Sigmoid colon (tissue), 4 donors: ENCODE results near the gene JMJD4.

Experiments
- EP300 ChIP-seq, 4 donors: sonication (generic); formaldehyde crosslinking; IDR thresholded peaks; one replicate each; pipeline ENCODE4 v1.6.1; 2017; ENCODE audit warnings: antibody characterized with exemption in 4 of 4
- TF ChIP-seq, protein P1 (sequence below), 4 experiments: fragments of 450-650 bp in 3 of 4; fragments of 200-600 bp in 1 of 4; IDR thresholded peaks; one replicate each; pipeline ENCODE4 v1.5.1; 2016 to 2019; ENCODE audit warnings: antibody characterized with exemption in 4 of 4, mild to moderate bottlenecking in 3 of 4, moderate library complexity in 2 of 4

DNA sequence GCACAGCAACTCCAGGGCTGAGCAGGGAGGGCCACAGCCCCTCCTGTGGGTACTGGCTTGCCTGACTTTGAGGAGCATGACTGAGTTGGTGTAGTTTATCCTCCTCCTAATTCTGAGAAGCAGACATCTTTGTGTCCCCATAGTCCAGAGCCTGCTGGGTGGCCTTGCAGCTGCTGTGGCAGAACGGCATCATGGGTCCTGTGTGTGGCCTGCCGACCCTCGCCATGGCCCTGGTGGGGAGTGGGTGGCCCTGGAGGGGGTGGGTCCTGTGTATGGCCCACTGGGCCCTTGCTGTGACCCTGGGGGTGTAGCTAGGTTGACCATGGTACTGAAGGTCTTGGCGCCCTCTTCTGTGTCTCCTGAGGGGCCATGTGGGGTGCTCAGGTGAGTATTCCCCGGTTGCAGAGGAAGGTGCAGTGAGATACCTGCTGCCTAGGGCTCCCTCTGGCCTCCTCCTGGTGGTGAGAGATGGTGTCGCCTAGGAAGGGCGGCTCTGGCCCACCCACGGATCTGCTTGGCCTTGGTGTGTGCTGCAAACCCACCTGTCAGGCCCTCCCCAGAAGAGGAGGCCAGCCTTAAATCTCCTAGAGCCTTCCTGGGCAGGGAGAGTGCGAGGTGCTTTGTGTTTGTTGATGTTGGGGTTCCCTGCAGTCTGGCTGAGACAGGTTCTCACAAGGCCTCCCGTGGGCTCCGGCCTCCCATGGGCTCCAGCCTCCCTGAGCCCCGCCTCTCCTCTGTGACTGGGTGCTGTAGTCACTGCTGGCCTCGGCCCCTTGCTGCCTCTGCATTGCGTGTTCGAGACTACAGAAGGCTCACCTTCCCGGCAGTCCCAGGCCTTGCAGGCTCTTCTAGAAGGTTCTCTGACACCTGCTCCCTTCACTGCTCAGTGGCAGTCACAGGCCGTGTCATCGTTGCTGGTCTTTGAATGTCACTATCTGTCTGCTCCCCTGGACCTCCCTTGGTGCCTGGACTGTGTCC lies 7.9 kb upstream of the JMJD4 start:
- no peak for TF ChIP-seq EP300 (IDR thresholded peaks at IDR 0.05)
- TF ChIP-seq, protein P1, sequence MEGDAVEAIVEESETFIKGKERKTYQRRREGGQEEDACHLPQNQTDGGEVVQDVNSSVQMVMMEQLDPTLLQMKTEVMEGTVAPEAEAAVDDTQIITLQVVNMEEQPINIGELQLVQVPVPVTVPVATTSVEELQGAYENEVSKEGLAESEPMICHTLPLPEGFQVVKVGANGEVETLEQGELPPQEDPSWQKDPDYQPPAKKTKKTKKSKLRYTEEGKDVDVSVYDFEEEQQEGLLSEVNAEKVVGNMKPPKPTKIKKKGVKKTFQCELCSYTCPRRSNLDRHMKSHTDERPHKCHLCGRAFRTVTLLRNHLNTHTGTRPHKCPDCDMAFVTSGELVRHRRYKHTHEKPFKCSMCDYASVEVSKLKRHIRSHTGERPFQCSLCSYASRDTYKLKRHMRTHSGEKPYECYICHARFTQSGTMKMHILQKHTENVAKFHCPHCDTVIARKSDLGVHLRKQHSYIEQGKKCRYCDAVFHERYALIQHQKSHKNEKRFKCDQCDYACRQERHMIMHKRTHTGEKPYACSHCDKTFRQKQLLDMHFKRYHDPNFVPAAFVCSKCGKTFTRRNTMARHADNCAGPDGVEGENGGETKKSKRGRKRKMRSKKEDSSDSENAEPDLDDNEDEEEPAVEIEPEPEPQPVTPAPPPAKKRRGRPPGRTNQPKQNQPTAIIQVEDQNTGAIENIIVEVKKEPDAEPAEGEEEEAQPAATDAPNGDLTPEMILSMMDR (IDR thresholded peaks at IDR 0.05), result no peak
